Measurements from ENCODE around the gene LGSN. TPM values are rescaled to one million over a fixed set of nuclear protein-coding genes. Genes with fewer than 3 reads are reported as not detected.

LGSN gene
- total RNA-seq, 2 donors from 2014 or later: under 0.01 to 0.26 TPM

GRCh38 chr6:63353286-63353630 lies 33.5 kb upstream of the LGSN start:
- H3K27ac ChIP-seq: peak overlapping the region in 2 of 4 donors; percentile 51 to 58
- intact Hi-C loops (cut with DNase I): no loop called here
- H3K4me3 ChIP-seq: no peak overlapping the region
- TF ChIP-seq, protein P1, sequence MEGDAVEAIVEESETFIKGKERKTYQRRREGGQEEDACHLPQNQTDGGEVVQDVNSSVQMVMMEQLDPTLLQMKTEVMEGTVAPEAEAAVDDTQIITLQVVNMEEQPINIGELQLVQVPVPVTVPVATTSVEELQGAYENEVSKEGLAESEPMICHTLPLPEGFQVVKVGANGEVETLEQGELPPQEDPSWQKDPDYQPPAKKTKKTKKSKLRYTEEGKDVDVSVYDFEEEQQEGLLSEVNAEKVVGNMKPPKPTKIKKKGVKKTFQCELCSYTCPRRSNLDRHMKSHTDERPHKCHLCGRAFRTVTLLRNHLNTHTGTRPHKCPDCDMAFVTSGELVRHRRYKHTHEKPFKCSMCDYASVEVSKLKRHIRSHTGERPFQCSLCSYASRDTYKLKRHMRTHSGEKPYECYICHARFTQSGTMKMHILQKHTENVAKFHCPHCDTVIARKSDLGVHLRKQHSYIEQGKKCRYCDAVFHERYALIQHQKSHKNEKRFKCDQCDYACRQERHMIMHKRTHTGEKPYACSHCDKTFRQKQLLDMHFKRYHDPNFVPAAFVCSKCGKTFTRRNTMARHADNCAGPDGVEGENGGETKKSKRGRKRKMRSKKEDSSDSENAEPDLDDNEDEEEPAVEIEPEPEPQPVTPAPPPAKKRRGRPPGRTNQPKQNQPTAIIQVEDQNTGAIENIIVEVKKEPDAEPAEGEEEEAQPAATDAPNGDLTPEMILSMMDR (IDR thresholded peaks at IDR 0.05): no peak
- TF ChIP-seq POLR2A (IDR thresholded peaks at IDR 0.05): no peak
- DNase-seq (no peak), ATAC-seq (no peak)
- H3K4me1 ChIP-seq: peaks cover 9% of the 10 kb centered on the region
- H3K27me3 ChIP-seq: no peaks in the 10 kb centered on the region
- 82 to 83% methylated on average over 1 of the region's 1 CpG for WGBS, 2 donors
- no peaks in the 10 kb centered on the region for H3K36me3 ChIP-seq (replicated peaks in 1 of 2; ENCODE audit: insufficient read depth in 1 of 2, low read depth in 2 of 2)
- H3K9me3 ChIP-seq: no peaks in the 10 kb centered on the region

DNA sequence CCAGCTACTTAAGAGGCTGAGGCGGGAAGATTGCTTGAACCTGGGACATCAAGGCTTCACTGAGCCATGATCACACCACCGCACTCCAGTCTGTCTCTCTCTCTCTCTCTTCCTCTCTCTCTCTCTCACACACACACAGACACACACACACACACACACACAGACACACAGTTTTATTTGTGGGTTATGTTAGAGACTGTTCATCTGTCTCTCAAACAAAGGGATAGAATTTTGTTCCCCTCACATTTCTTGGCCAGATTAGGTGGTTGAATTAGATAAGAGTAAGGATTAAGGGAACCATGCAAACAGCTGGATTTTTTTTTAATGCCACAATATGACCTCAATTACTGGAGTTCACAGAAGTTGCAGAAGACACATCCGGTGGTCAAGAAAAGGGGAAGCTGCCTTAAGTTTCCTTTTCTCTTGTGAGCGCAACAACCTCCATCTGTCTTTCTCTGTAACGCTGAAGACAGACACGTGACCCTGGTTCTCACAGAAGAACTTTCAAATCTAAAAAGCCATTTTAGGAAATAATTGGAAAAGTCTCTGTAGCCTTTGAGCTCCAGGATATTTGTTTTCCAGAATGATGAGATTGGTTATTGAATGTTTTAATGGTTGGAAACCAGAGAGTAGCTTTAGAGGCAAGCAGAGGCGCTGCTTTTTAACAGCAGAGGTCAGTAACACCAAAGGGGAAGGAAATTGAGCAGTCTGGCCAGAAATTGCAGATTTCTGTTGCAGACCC lies 32.9 kb upstream of the LGSN start:
- peak overlapping the region; percentile 12 to 58 (median 48) for H3K27ac ChIP-seq
- no peak overlapping the region for H3K4me3 ChIP-seq
- intact Hi-C loops (cut with DNase I): no loop called here
- peak; percentile 84 for ATAC-seq
- no peaks in the 10 kb centered on the region for H3K36me3 ChIP-seq (replicated peaks in 1 of 2; ENCODE audit: insufficient read depth in 1 of 2, low read depth in 2 of 2)
- WGBS, 2 donors: 17 to 22% methylated on average over 7 of the region's 7 CpGs
- no peaks in the 10 kb centered on the region for H3K27me3 ChIP-seq
- H3K9me3 ChIP-seq: no peaks in the 10 kb centered on the region
- peak; percentile 57 to 72 (median 60) for DNase-seq
- H3K4me1 ChIP-seq: peaks cover 9% of the 10 kb centered on the region
- TF ChIP-seq, protein P1 (IDR thresholded peaks at IDR 0.05): peak; percentile 60 to 93 (median 88)
- no peak for TF ChIP-seq POLR2A (IDR thresholded peaks at IDR 0.05)

DNA sequence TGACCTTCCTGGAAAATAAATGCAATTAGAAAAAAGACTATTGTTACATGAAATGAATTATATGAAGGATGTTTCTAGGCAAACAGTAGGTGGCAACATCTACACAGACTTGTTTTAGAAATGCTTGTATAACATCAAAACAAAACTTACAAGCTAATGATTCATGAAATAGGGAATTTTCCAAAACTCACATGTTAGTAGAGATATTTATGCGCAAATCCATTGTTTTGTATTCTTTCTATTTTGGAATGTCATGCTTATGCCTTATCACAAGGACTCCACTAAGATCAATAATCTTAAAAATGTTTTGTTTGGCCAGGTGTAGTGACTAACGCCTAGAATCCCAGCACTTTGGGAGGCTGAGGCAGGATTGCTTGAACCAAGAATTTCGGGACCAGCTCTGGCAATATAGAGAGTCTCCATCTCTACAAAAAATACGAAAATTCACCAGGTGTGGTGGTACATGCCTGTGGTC lies 32.3 kb upstream of the LGSN start:
- Histone ChIP-seq H3K36me3 (replicated peaks in 1 of 2; ENCODE audit: insufficient read depth in 1 of 2, low read depth in 2 of 2) (no peaks in the 10 kb centered on the region), H3K4me3 (no peak overlapping the region), H3K27ac (peak overlapping the region; percentile 12 to 58 (median 48)), H3K27me3 (no peaks in the 10 kb centered on the region), H3K9me3 (no peaks in the 10 kb centered on the region), H3K4me1 (peaks cover 9% of the 10 kb centered on the region)
- no peak for TF ChIP-seq POLR2A (IDR thresholded peaks at IDR 0.05)
- TF ChIP-seq, protein P1 (IDR thresholded peaks at IDR 0.05): peak in 6 of 7 experiments; percentile 33 to 81 (median 69)
- ATAC-seq (peak; percentile 69), DNase-seq (no peak)
- intact Hi-C loops (cut with DNase I): no loop called here
- 10 to 21% methylated on average over 4 of the region's 4 CpGs for WGBS, 2 donors

DNA sequence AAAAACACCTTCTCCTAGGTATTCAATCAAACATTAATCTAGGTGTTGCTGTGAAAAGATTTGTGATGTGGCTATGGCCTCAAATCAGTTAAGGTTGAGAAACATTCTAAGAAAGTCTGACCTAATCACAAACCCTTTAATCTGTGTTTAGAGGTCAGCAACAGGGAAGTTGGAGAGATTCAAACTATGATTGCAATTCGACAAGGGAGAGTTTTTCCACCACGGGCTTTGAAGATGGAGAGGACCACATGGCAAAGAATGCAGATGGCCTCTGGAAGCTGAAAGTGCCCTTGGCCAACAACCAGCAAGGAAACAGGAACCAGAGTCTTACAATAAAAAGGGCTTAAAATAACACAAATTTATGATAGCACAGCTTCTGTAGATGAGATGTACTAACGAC lies 29.6 kb upstream of the LGSN start:
- Histone ChIP-seq H3K4me1 (peaks cover 9% of the 10 kb centered on the region), H3K9me3 (no peaks in the 10 kb centered on the region), H3K27ac (no peak overlapping the region), H3K36me3 (replicated peaks in 1 of 2; ENCODE audit: insufficient read depth in 1 of 2, low read depth in 2 of 2) (no peaks in the 10 kb centered on the region), H3K27me3 (no peaks in the 10 kb centered on the region), H3K4me3 (no peak overlapping the region)
- 43 to 49% methylated on average over 3 of the region's 3 CpGs for WGBS, 2 donors
- intact Hi-C loops (cut with DNase I): loop anchor here (10.0 kb wide), 2 partner anchors 245 to 405 kb away; no protein-coding TSS in a partner anchor
- ATAC-seq (no peak), DNase-seq (no peak)
- TF ChIP-seq POLR2A (IDR thresholded peaks at IDR 0.05): no peak
- TF ChIP-seq, protein P1 (IDR thresholded peaks at IDR 0.05): no peak

All from body of pancreas (tissue), 4 donors.